Activated naive CD8-positive, alpha-beta T cell treated with anti-CD3 and anti-CD28 coated beads, Interleukin-2, amount 50 U/mL, for 24 hours (primary cell): Measurements from ENCODE around the gene LATS2.

Experiments used
- ATAC-seq: fragments of 150-1000 bp; cut with Tn5 transposase; one replicate; pipeline ENCODE4 v1.10.0; 2021
- DNase-seq: peaks from one replicate; pipeline ENCODE4 v3.0.0; 2021
- H3K27ac Mint-ChIP-seq: one replicate; pipeline ENCODE4 v1.8.0; 2021; ENCODE audit warnings: mild to moderate bottlenecking, mixed read lengths
- H3K27me3 Mint-ChIP-seq: one replicate; pipeline ENCODE4 v1.8.0; 2021; ENCODE audit warnings: mixed read lengths
- H3K36me3 Mint-ChIP-seq: one replicate; pipeline ENCODE4 v1.8.0; 2021; ENCODE audit warnings: low read depth, mixed read lengths
- H3K4me1 Mint-ChIP-seq: one replicate; pipeline ENCODE4 v1.8.0; 2021; ENCODE audit warnings: mixed read lengths
- H3K4me3 Mint-ChIP-seq: one replicate; pipeline ENCODE4 v1.8.0; 2021; ENCODE audit warnings: mild to moderate bottlenecking, moderate library complexity, mixed read lengths
- H3K9me3 Mint-ChIP-seq: one replicate; pipeline ENCODE4 v1.8.0; 2021; ENCODE audit warnings: mixed read lengths

LATS2 gene

DNA sequence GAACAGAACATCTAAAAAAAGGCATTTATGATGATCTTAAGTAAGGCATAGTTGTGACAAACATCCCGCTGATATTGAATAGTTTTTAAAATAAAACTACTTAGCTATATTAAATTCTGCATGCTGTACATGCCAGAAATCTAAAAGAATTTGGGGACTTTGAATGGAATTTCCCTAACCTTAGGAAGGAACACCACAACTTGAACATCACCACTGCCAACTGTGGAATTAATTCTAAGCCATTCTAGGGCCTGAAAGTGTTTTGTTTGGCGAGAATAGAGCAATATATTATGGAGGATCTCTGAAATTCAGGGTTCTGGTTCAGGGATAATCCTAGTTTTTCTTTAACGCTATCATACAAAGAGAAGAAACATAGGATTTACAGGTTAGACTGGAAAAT lies 17.8 kb upstream of the LATS2 start:
- no peaks in the 10 kb centered on the region for H3K9me3 Mint-ChIP-seq
- no peak for DNase-seq

DNA sequence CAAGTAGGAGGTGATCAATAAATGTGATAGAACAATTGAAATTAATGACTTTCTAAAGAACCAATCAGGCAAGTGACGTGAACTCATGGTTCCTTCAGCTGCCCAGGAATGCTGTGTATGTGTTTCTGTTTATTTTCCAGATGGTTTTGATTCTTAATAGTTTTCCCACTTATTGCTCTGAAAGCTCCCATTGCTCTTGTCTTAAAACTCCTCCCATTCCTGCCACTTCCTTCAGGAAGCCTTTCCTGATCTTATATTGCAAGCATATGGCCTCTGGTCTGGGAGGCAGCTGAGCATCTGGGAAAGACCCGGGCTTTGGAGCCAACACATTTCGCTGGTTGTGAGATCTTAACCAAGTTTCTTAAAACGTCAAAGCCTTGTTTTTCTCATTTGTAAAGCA lies 17.1 kb upstream of the LATS2 start:
- H3K4me1 Mint-ChIP-seq = peaks cover 15% of the 10 kb centered on the region
- H3K4me3 Mint-ChIP-seq = no peak overlapping the region
- H3K36me3 Mint-ChIP-seq = no peaks in the 10 kb centered on the region
- no peak for ATAC-seq
- no peak overlapping the region for H3K27ac Mint-ChIP-seq
- peaks cover 9% of the 10 kb centered on the region for H3K27me3 Mint-ChIP-seq
- no peak for DNase-seq
- no peaks in the 10 kb centered on the region for H3K9me3 Mint-ChIP-seq

More for the DNA sequence above, 17.8 kb upstream of the LATS2 start:
- Mint-ChIP-seq H3K36me3 (no peaks in the 10 kb centered on the region), H3K4me1 (peaks cover 12% of the 10 kb centered on the region), H3K27ac (no peak overlapping the region), H3K27me3 (peaks cover 9% of the 10 kb centered on the region), H3K4me3 (no peak overlapping the region)
- no peak for ATAC-seq

DNA sequence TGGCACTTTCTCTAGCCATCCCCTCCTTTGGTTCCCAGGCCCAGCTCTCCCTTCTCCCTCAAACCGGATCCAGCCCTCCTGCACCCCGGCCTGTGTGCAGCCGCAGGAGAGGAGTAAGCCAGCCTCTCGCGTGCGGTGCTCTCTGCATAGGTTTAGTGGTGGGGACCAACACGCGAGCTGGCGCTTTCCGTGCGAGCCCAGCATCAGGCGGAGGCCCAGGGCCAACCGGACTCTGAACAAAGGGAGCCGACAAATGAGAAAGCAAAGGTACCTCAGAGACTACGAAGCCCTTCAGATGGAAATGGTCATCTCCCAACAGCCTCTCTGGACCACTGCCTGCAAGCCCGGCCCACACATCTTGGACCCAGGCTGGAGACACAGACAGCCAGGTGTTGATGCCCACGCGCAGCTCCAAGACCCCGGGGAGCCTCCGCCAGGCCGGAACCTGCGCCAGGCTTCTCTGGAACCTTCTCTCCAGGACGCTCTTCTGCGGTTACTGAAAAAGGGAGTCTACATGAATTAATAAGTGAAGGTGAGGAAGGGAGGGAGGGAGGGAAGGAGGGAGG lies 16.5 kb upstream of the LATS2 start:
- Mint-ChIP-seq H3K27me3 (peaks cover 9% of the 10 kb centered on the region), H3K4me3 (no peak overlapping the region), H3K27ac (no peak overlapping the region), H3K36me3 (no peaks in the 10 kb centered on the region), H3K9me3 (no peaks in the 10 kb centered on the region), H3K4me1 (peaks cover 15% of the 10 kb centered on the region)
- no peak for DNase-seq
- no peak for ATAC-seq

- no peak overlapping the region for H3K4me3 Mint-ChIP-seq
- H3K9me3 Mint-ChIP-seq = no peaks in the 10 kb centered on the region
- DNase-seq = no peak
- no peak for ATAC-seq
- H3K36me3 Mint-ChIP-seq = no peaks in the 10 kb centered on the region
- H3K4me1 Mint-ChIP-seq = peaks cover 15% of the 10 kb centered on the region
- peaks cover 9% of the 10 kb centered on the region for H3K27me3 Mint-ChIP-seq
- H3K27ac Mint-ChIP-seq = no peak overlapping the region
Observed at GRCh38 chr13:21077076-21077787, 15.8 kb upstream of the LATS2 start.

- no peak overlapping the region for H3K4me3 Mint-ChIP-seq
- ATAC-seq = no peak
- H3K27me3 Mint-ChIP-seq = peaks cover 9% of the 10 kb centered on the region
- H3K36me3 Mint-ChIP-seq = no peaks in the 10 kb centered on the region
- no peaks in the 10 kb centered on the region for H3K9me3 Mint-ChIP-seq
- H3K4me1 Mint-ChIP-seq = peaks cover 15% of the 10 kb centered on the region
- DNase-seq = peak; percentile 14
- no peak overlapping the region for H3K27ac Mint-ChIP-seq
Observed at GRCh38 chr13:21076253-21076652, 14.9 kb upstream of the LATS2 start.

DNA sequence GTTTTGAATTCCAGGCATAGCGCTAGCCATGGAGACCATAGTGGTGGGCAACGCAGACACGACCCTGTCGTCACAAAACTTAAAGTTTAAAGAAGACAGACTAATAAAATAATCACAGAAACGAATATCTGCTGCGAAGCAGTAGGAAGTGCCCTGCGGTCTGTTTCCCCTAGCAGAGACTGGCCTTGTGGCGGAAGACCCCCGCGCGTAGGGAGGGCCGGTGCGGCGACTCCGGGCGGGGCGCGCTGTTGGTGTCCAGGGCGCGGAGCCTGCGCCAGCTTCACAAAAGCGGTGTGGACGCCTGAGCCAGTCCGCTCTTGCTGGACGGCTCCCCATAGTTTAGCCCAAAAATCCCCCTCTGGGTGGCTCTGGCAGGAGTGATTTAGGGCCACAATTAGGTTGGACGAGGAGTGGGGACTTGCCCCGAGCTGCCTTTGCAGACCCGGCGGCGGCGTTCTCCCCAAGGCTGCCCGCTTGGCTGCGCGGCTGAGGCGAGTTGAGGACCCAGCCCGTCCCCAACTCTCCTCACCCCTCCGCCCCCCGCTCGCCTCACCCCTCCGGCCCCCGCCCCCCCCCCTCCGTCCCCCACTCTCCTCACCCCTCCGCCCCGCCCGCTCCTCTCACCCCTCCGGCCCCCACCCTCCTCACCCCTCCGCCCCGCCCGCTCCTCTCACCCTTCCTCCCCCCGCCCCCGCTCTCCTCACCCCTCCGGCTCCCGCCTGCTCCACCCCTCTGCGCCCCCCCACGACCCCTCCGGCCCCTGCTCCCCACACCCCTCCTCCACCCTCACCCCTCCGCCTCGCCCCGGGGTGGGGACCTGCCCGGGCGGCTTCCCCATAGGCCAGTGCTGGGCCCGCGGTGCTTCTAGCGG lies 14.2 kb upstream of the LATS2 start:
- ATAC-seq = peak; percentile 37
- Mint-ChIP-seq H3K27me3 (peaks cover 9% of the 10 kb centered on the region), H3K4me1 (peaks cover 19% of the 10 kb centered on the region), H3K4me3 (peak overlapping the region; percentile 70), H3K9me3 (no peaks in the 10 kb centered on the region), H3K27ac (peak overlapping the region; percentile 74), H3K36me3 (no peaks in the 10 kb centered on the region)
- DNase-seq = peak; percentile 44

DNA sequence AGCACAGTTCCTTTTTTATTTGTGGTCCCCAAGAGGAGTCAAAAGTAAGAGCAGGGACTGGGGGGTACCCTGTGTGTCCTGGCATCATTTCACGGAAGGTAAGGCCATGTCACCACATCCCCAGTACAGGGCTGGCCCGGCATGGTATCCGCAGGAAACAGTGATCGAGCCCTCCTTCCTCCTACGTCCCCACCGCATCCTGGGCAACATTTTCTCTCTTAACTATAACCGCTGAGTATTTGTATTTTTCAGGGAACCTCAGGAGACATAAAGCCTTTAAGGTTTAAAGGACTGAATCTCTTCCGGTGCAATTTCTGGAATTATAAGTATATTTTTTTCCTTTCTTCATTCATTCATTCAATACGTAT lies 13.6 kb upstream of the LATS2 start:
- Mint-ChIP-seq H3K27me3 (peaks cover 9% of the 10 kb centered on the region), H3K27ac (peak overlapping the region; percentile 74), H3K4me1 (peaks cover 19% of the 10 kb centered on the region), H3K9me3 (no peaks in the 10 kb centered on the region), H3K4me3 (peak overlapping the region; percentile 70), H3K36me3 (no peaks in the 10 kb centered on the region)
- DNase-seq (peak; percentile 60), ATAC-seq (peak; percentile 75)

GRCh38 chr13:21074546-21074945 lies 13.2 kb upstream of the LATS2 start:
- H3K27me3 Mint-ChIP-seq = peaks cover 9% of the 10 kb centered on the region
- H3K4me3 Mint-ChIP-seq = peak overlapping the region; percentile 70
- ATAC-seq (no peak), DNase-seq (no peak)
- no peaks in the 10 kb centered on the region for H3K9me3 Mint-ChIP-seq
- H3K36me3 Mint-ChIP-seq = no peaks in the 10 kb centered on the region
- H3K27ac Mint-ChIP-seq = peak overlapping the region; percentile 74
- peaks cover 19% of the 10 kb centered on the region for H3K4me1 Mint-ChIP-seq

DNA sequence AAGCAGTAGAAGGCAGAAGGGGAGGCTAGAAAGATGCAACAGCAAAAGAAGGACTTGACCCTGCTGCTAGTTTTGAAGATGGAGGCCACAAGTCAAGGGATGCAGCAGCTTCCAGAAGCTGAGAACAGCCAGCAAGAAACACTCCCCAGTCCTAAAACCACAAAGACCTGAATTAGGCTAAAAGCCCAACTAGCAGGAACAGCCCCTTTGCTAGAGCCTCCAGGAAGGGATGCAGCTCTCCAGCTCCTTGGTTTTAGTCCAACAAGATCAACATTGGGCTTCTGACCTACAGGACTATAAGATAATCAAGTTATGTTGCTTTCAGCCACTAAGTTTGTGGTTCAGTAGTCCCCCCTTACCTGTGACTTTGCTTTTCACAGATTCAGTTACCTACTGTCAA lies 10.5 kb upstream of the LATS2 start:
- DNase-seq (no peak), ATAC-seq (no peak)
- Mint-ChIP-seq H3K36me3 (no peaks in the 10 kb centered on the region), H3K27ac (no peak overlapping the region), H3K9me3 (no peaks in the 10 kb centered on the region), H3K4me1 (peaks cover 19% of the 10 kb centered on the region), H3K4me3 (no peak overlapping the region), H3K27me3 (peaks cover 2% of the 10 kb centered on the region)

- Mint-ChIP-seq H3K27ac (no peak overlapping the region), H3K4me1 (peaks cover 19% of the 10 kb centered on the region), H3K27me3 (peaks cover 2% of the 10 kb centered on the region), H3K4me3 (no peak overlapping the region), H3K36me3 (no peaks in the 10 kb centered on the region), H3K9me3 (no peaks in the 10 kb centered on the region)
- DNase-seq (no peak), ATAC-seq (no peak)
Observed at GRCh38 chr13:21071015-21071414, 9.6 kb upstream of the LATS2 start.

GRCh38 chr13:21069561-21070004 lies 8.2 kb upstream of the LATS2 start:
- no peaks in the 10 kb centered on the region for H3K9me3 Mint-ChIP-seq
- H3K27me3 Mint-ChIP-seq = no peaks in the 10 kb centered on the region
- no peaks in the 10 kb centered on the region for H3K36me3 Mint-ChIP-seq
- no peak overlapping the region for H3K4me3 Mint-ChIP-seq
- H3K27ac Mint-ChIP-seq = no peak overlapping the region
- DNase-seq (no peak), ATAC-seq (no peak)
- peaks cover 10% of the 10 kb centered on the region for H3K4me1 Mint-ChIP-seq

GRCh38 chr13:21067848-21068247 lies 6.5 kb upstream of the LATS2 start:
- Mint-ChIP-seq H3K9me3 (no peaks in the 10 kb centered on the region), H3K27me3 (peaks cover 10% of the 10 kb centered on the region), H3K36me3 (no peaks in the 10 kb centered on the region), H3K27ac (no peak overlapping the region), H3K4me1 (peaks cover 4% of the 10 kb centered on the region), H3K4me3 (no peak overlapping the region)
- DNase-seq (no peak), ATAC-seq (no peak)

- no peaks in the 10 kb centered on the region for H3K36me3 Mint-ChIP-seq
- H3K4me1 Mint-ChIP-seq = peaks cover 4% of the 10 kb centered on the region
- no peaks in the 10 kb centered on the region for H3K9me3 Mint-ChIP-seq
- no peak overlapping the region for H3K27ac Mint-ChIP-seq
- H3K4me3 Mint-ChIP-seq = no peak overlapping the region
- no peak for DNase-seq
- peaks cover 18% of the 10 kb centered on the region for H3K27me3 Mint-ChIP-seq
- no peak for ATAC-seq
Observed at GRCh38 chr13:21066946-21067345, 5.6 kb upstream of the LATS2 start.

GRCh38 chr13:21065686-21066085 lies 4.3 kb upstream of the LATS2 start:
- DNase-seq = no peak
- no peak overlapping the region for H3K27ac Mint-ChIP-seq
- H3K27me3 Mint-ChIP-seq = peaks cover 22% of the 10 kb centered on the region
- no peaks in the 10 kb centered on the region for H3K9me3 Mint-ChIP-seq
- H3K4me1 Mint-ChIP-seq = peaks cover 3% of the 10 kb centered on the region
- H3K36me3 Mint-ChIP-seq = no peaks in the 10 kb centered on the region
- ATAC-seq = no peak
- H3K4me3 Mint-ChIP-seq = no peak overlapping the region

DNA sequence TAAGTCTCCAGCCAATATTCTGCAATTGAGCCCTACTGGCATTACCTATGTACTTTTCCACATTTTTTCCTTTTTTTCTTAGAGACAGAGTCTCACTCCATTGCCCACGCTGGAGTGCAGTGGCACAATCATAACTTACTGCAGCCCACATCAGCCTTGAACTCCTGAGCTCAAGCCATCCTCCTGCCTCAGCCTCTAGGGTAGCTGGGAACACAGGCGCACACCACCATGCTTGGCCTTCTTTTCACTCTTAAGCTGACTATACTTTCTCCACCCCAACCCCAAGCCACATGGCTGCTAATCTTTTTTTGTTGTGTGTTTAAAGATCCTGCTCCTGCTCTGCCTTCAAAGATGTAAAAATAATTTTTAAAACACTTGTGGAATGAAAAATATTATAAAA lies 1.6 kb upstream of the LATS2 start:
- Mint-ChIP-seq H3K36me3 (no peaks in the 10 kb centered on the region), H3K27me3 (peaks cover 35% of the 10 kb centered on the region), H3K4me1 (peaks cover 3% of the 10 kb centered on the region), H3K27ac (no peak overlapping the region), H3K4me3 (no peak overlapping the region), H3K9me3 (no peaks in the 10 kb centered on the region)
- ATAC-seq (no peak), DNase-seq (no peak)
